H1 (cell line): Measurements from ENCODE around the gene RGS14. TPM values are rescaled to one million over a fixed set of nuclear protein-coding genes. Genes with fewer than 3 reads are reported as not detected.

Experiments used
- CTCF ChIA-PET: fragments of 300-600 bp; sonication (Branson Sonifier 250); formaldehyde crosslinking; loops from one replicate; lab custom pipeline; 2021; ENCODE audit not compliant: partially characterized antibody; lab: Charles Lee
- POLR2A ChIA-PET: fragments of 300-600 bp; sonication (Branson Sonifier 250); formaldehyde crosslinking; loops from one replicate; lab custom pipeline; 2021; ENCODE audit warnings: inconsistent platforms; ENCODE audit not compliant: partially characterized antibody; lab: Charles Lee
- DNase-seq, 2 experiments: peaks; one replicate each; pipeline versions ENCODE4 v3.0.0 to v3.0.0-alpha.2; 2010 to 2022; ENCODE audit warnings: low spot score in 2 of 2, low read depth in 1 of 2, mixed read lengths in 1 of 2
- FAIRE-seq: peaks from 2 replicates; lab custom pipeline; 2011; peaks lifted over from hg19 to GRCh38; lab: Jason Lieb, UNC
- H2AFZ ChIP-seq: 2 replicates; pipeline ENCODE4 v1.8.1; 2012; ENCODE audit warnings: low read length, inconsistent platforms
- H2AK5ac ChIP-seq: 2 replicates; pipeline ENCODE4 v1.6.1; 2013; ENCODE audit warnings: low read depth, low read length
- H2BK120ac ChIP-seq: replicated peaks from 2 replicates; pipeline ENCODE3; 2013; ENCODE audit warnings: low read depth, low read length, inconsistent platforms
- H2BK12ac ChIP-seq: 2 replicates; pipeline ENCODE4 v1.6.1; 2013; ENCODE audit warnings: low read depth, low read length
- H2BK15ac ChIP-seq: 2 replicates; pipeline ENCODE4 v1.6.1; 2013; ENCODE audit warnings: low read length
- H2BK20ac ChIP-seq: 2 replicates; pipeline ENCODE4 v1.6.1; 2013; ENCODE audit warnings: low read length
- H2BK5ac ChIP-seq: 2 replicates; pipeline ENCODE4 v1.6.1; 2013; ENCODE audit warnings: low read depth, low read length
- H3K14ac ChIP-seq: 2 replicates; pipeline ENCODE4 v1.6.1; 2013; ENCODE audit warnings: inconsistent platforms; ENCODE audit not compliant: insufficient read length
- H3K18ac ChIP-seq: 2 replicates; pipeline ENCODE4 v1.6.1; 2013; ENCODE audit warnings: low read length; ENCODE audit errors: extremely low read depth
- H3K23ac ChIP-seq: 2 replicates; pipeline ENCODE4 v1.6.1; 2013; ENCODE audit warnings: inconsistent platforms; ENCODE audit not compliant: insufficient read length
- H3K23me2 ChIP-seq: 2 replicates; pipeline ENCODE4 v1.6.1; 2013; ENCODE audit warnings: low read depth, low read length
- H3K27ac ChIP-seq: 2 replicates; pipeline ENCODE4 v1.6.1; 2011; ENCODE audit warnings: low read depth, low read length, inconsistent platforms
- H3K27me3 ChIP-seq, 4 experiments: replicated peaks in 1 of 4; 1 replicate in 1 of 4; 2 replicates in 3 of 4; pipeline versions ENCODE4 v1.6.1 to v1.8.1; 2011 to 2013; ENCODE audit warnings: low read length in 3 of 4, mild to moderate bottlenecking in 3 of 4, inconsistent platforms in 2 of 4, mixed read lengths in 2 of 4, moderate library complexity in 1 of 4; ENCODE audit not compliant: control insufficient read depth in 3 of 4, insufficient read depth in 3 of 4; ENCODE audit errors: extremely low read depth in 1 of 4
- H3K36me3 ChIP-seq, 4 experiments: 2 replicates each; pipeline versions ENCODE4 v1.6.1 to v1.8.1; 2011 to 2013; ENCODE audit warnings: mild to moderate bottlenecking in 4 of 4, low read length in 3 of 4, moderate library complexity in 2 of 4, control low read depth in 1 of 4, inconsistent platforms in 1 of 4; ENCODE audit not compliant: insufficient read depth in 4 of 4, control insufficient read depth in 2 of 4
- H3K4ac ChIP-seq: replicated peaks from 2 replicates; pipeline ENCODE3; 2013; ENCODE audit warnings: low read length, low read depth, mixed read lengths, inconsistent platforms; ENCODE audit not compliant: insufficient read length
- H3K4me1 ChIP-seq, 4 experiments: replicated peaks in 1 of 4; 1 replicate in 1 of 4; 2 replicates in 3 of 4; pipeline versions ENCODE4 v1.6.1 to v1.8.1; 2011 to 2013; ENCODE audit warnings: low read length in 3 of 4, inconsistent platforms in 2 of 4, mixed read lengths in 1 of 4; ENCODE audit not compliant: insufficient read depth in 4 of 4, control insufficient read depth in 3 of 4
- H3K4me2 ChIP-seq, 2 experiments: 2 replicates each; pipeline versions ENCODE4 v1.6.1 to v1.8.1; 2011 to 2013; ENCODE audit warnings: low read depth in 2 of 2, low read length in 2 of 2, control low read depth in 1 of 2, inconsistent platforms in 1 of 2, mild to moderate bottlenecking in 1 of 2; ENCODE audit not compliant: insufficient read depth in 1 of 2
- H3K4me3 ChIP-seq, 4 experiments: fragments of 200-600, 300-600 bp in 1 of 4; sonication (generic), shearing (Covaris generic), sonication (Bioruptor Twin) in 1 of 4; 2 replicates each; pipeline versions ENCODE4 v1.5.1 to v1.8.1; 2011 to 2016; ENCODE audit warnings: low read length in 4 of 4, low read depth in 3 of 4, control low read depth in 2 of 4, inconsistent platforms in 2 of 4, mild to moderate bottlenecking in 2 of 4, mixed read lengths in 1 of 4, moderate library complexity in 1 of 4; ENCODE audit not compliant: insufficient read depth in 2 of 4; ENCODE audit errors: extremely low read depth in 1 of 4
- H3K56ac ChIP-seq: replicated peaks from 2 replicates; pipeline ENCODE3; 2013; ENCODE audit warnings: low read depth, mild to moderate bottlenecking, mixed read lengths, low read length, inconsistent platforms; ENCODE audit not compliant: insufficient read length
- H3K79me1 ChIP-seq: 2 replicates; pipeline ENCODE4 v1.6.1; 2013; ENCODE audit warnings: low read depth, low read length, control low read depth
- H3K79me2 ChIP-seq, 2 experiments: 2 replicates each; pipeline versions ENCODE4 v1.6.1 to v1.8.1; 2012 to 2013; ENCODE audit warnings: low read length in 2 of 2, mild to moderate bottlenecking in 2 of 2, inconsistent platforms in 1 of 2; ENCODE audit not compliant: insufficient read depth in 2 of 2, control insufficient read depth in 1 of 2
- H3K9ac ChIP-seq, 4 experiments: replicated peaks in 1 of 4; 1 replicate in 1 of 4; 2 replicates in 3 of 4; pipeline versions ENCODE4 v1.6.1 to v1.8.1; 2011 to 2013; ENCODE audit warnings: low read depth in 3 of 4, low read length in 3 of 4, control low read depth in 2 of 4, mild to moderate bottlenecking in 2 of 4, moderate library complexity in 2 of 4, inconsistent platforms in 1 of 4; ENCODE audit errors: extremely low read depth in 1 of 4
- H3K9me3 ChIP-seq, 2 experiments: 2 replicates each; pipeline versions ENCODE4 v1.6.1 to v1.8.1; 2012 to 2013; ENCODE audit warnings: mild to moderate bottlenecking in 2 of 2, moderate library complexity in 2 of 2, control low read depth in 1 of 2, inconsistent platforms in 1 of 2, low read depth in 1 of 2, low read length in 1 of 2, mixed read lengths in 1 of 2; ENCODE audit not compliant: insufficient read depth in 2 of 2
- H4K20me1 ChIP-seq, 2 experiments: replicated peaks in 1 of 2; 2 replicates each; pipeline versions ENCODE3 to v1.8.1; 2011 to 2013; ENCODE audit warnings: inconsistent platforms in 2 of 2, low read length in 2 of 2, mild to moderate bottlenecking in 1 of 2; ENCODE audit not compliant: insufficient read depth in 2 of 2, control insufficient read depth in 1 of 2
- H4K5ac ChIP-seq: 2 replicates; pipeline ENCODE4 v1.6.1; 2013; ENCODE audit warnings: low read length, low read depth, mixed read lengths, inconsistent platforms; ENCODE audit not compliant: insufficient read length
- H4K8ac ChIP-seq: 2 replicates; pipeline ENCODE4 v1.8.0; 2013; ENCODE audit warnings: mild to moderate bottlenecking, moderate library complexity, low read length, inconsistent platforms; ENCODE audit not compliant: insufficient read depth; ENCODE audit errors: extremely low read depth
- H4K91ac ChIP-seq: replicated peaks from 2 replicates; pipeline ENCODE3; 2013; ENCODE audit warnings: low read length, mixed read lengths, inconsistent platforms; ENCODE audit not compliant: insufficient read length
- BRCA1 ChIP-seq: IDR thresholded peaks from 2 replicates; pipeline ENCODE4 v1.6.1; 2012; ENCODE audit warnings: low read depth, low read length, improper control_type of control experiment
- CBX8 ChIP-seq: fragments of 300-800, 300-1000 bp; sonication (generic); IDR thresholded peaks from 2 replicates; pipeline ENCODE4 v1.7.1; 2016; ENCODE audit warnings: low read depth, low read length, borderline replicate concordance
- CHD2 ChIP-seq: IDR thresholded peaks from 2 replicates; pipeline ENCODE4 v1.6.1; 2012; ENCODE audit warnings: low read length, improper control_type of control experiment
- JUND ChIP-seq: IDR thresholded peaks from 2 replicates; pipeline ENCODE4 v1.6.1; 2011; ENCODE audit warnings: mild to moderate bottlenecking, improper control_type of control experiment, low read length
- KDM1A ChIP-seq: fragments of 200-600, 300-600 bp; sonication (generic); IDR thresholded peaks from 2 replicates; pipeline ENCODE4 v1.7.1; 2016; ENCODE audit warnings: mild to moderate bottlenecking, low read length, borderline replicate concordance
- POLR2A ChIP-seq, 2 experiments: IDR thresholded peaks; 1 replicate in 1 of 2; 2 replicates in 1 of 2; pipeline ENCODE4 v1.6.1; 2011; ENCODE audit warnings: low read depth in 2 of 2, low read length in 2 of 2, mild to moderate bottlenecking in 2 of 2; ENCODE audit errors: control extremely low read depth in 1 of 2
- SIN3A ChIP-seq, 2 experiments: IDR thresholded peaks in 1 of 2; conservative IDR thresholded peaks in 1 of 2; 2 replicates each; pipeline ENCODE4 v1.6.1; 2011 to 2012; ENCODE audit warnings: low read length in 2 of 2, improper control_type of control experiment in 1 of 2, low read depth in 1 of 2, mild to moderate bottlenecking in 1 of 2
- SP4 ChIP-seq: IDR thresholded peaks from 2 replicates; pipeline ENCODE4 v1.6.1; 2012; ENCODE audit warnings: low read length, inconsistent platforms
- SRF ChIP-seq: IDR thresholded peaks from 2 replicates; pipeline ENCODE4 v1.6.1; 2011; ENCODE audit warnings: mild to moderate bottlenecking, low read depth, low read length, moderate library complexity
- SUZ12 ChIP-seq: fragments of 200-600 bp; sonication (generic); IDR thresholded peaks from 2 replicates; pipeline ENCODE4 v1.6.1; 2012; ENCODE audit warnings: mild to moderate bottlenecking, inconsistent platforms, low read length, moderate library complexity, mixed read lengths
- TAF7 ChIP-seq: optimal IDR thresholded peaks from 2 replicates; pipeline ENCODE3; 2011; ENCODE audit warnings: low read depth, mild to moderate bottlenecking, inconsistent platforms, low read length, moderate library complexity, borderline replicate concordance
- WGBS, 2 experiments: shearing (Covaris generic) in 1 of 2; methylation state at CpG; one replicate each; pipeline versions ENCODE4 v1.1.6 to v1.1.7; 2013 to 2015; ENCODE audit warnings: low lambda C conversion rate in 2 of 2, mixed read lengths in 2 of 2, inconsistent platforms in 1 of 2, low coverage in 1 of 2, missing lambda C conversion rate in 1 of 2; ENCODE audit not compliant: insufficient replicate concordance in 2 of 2, insufficient coverage in 1 of 2, insufficient read length in 1 of 2; ENCODE audit errors: extremely low coverage in 1 of 2, missing lambda C conversion rate in 1 of 2; 5-methylcytosine and 5-hydroxymethylcytosine counted together
- polyA plus RNA-seq, 7 experiments: library from polyadenylated mRNA; depleted of rRNA in 3 of 7; stranded (reverse) in 5 of 7; unstranded in 2 of 7; fragments of >200 nt in 5 of 7; fragments of 200-250 nt in 2 of 7; gene quantifications; 1 replicate in 5 of 7; 2 replicates in 1 of 7; 4 replicates in 1 of 7; pipeline versions ENCODE4 v1.2.1 to v1.2.3, GENCODE V29; 2011 to 2013; ENCODE audit warnings: missing spikeins in 2 of 7, mixed read lengths in 2 of 7
- total RNA-seq: library from RNA; stranded (reverse); fragmentation: NEBNext Ultra II Directional; extraction: Animal tissue kit (Norgen Biotek cat#: 25700); gene quantifications from 2 replicates; pipeline ENCODE4 v1.2.1, GENCODE V29; 2021

Gene RGS14
- total and polyA plus RNA-seq, 2 of the 8 experiments (the other 6 are each of a cell fraction or from before 2014, with no cell fraction given): 24.4 to 46.1 TPM

- no peak overlapping the region for H3K56ac ChIP-seq
- H2BK20ac ChIP-seq: no peak overlapping the region
- no peak overlapping the region for H4K5ac ChIP-seq
- H3K18ac ChIP-seq: no peak overlapping the region
- peaks cover 5 to 15% of the 10 kb centered on the region in 2 experiments for H4K20me1 ChIP-seq
- FAIRE-seq: no peak
- no peak overlapping the region for H3K23ac ChIP-seq
- no peak overlapping the region for H4K91ac ChIP-seq
- no peak overlapping the region for H3K27ac ChIP-seq
- H3K36me3 ChIP-seq: peaks cover 3 to 19% (median 13%) of the 10 kb centered on the region in 4 experiments; a peak in 6 of 8 replicates
- no peak overlapping the region for H3K4ac ChIP-seq
- no peak overlapping the region for H2AFZ ChIP-seq
- H2BK120ac ChIP-seq: no peak overlapping the region
- H2BK15ac ChIP-seq: no peak overlapping the region
- no peak overlapping the region for H2BK5ac ChIP-seq
- H3K14ac ChIP-seq: no peak overlapping the region
- H2AK5ac ChIP-seq: no peak overlapping the region
- H3K79me2 ChIP-seq: peaks cover 10 to 19% of the 10 kb centered on the region in 2 experiments
- no peak overlapping the region for H4K8ac ChIP-seq
- H3K4me2 ChIP-seq: no peak overlapping the region
- TF ChIP-seq SUZ12: no peak
- no peak for TF ChIP-seq CHD2
- TF ChIP-seq SIN3A (conservative IDR thresholded peaks at IDR 0.05 in 1 of 2, IDR thresholded peaks at IDR 0.05 in 1 of 2; ENCODE audit: low read depth in 1 of 2, low read length in 2 of 2): no peak
- no peak for TF ChIP-seq SP4
- no peak for TF ChIP-seq JUND
- no peak for TF ChIP-seq KDM1A
- TF ChIP-seq POLR2A (IDR thresholded peaks at IDR 0.05; ENCODE audit: control extremely low read depth in 1 of 2, low read depth in 2 of 2, low read length in 2 of 2): no peak
- TF ChIP-seq TAF7: no peak
- no peak for TF ChIP-seq CBX8
- TF ChIP-seq SRF: no peak
- no peak for TF ChIP-seq BRCA1
- peaks cover 0 to 23% (median 18%) of the 10 kb centered on the region in 4 experiments; a peak in 6 of 7 replicates for H3K4me1 ChIP-seq
- DNase-seq: no peak
- H2BK12ac ChIP-seq: no peak overlapping the region
- CTCF ChIA-PET: interaction anchor here (0.6 to 16.6 kb wide), 34 partner anchors 10 to 421 kb away, joined by 3 to 251 read pairs (median 6); partner anchors contain the start of genes LMAN2, PRR7 and SLC34A1
- H3K9ac ChIP-seq: no peak overlapping the region
- H3K27me3 ChIP-seq: no peaks in the 10 kb centered on the region
- peaks cover 17% of the 10 kb centered on the region for H3K23me2 ChIP-seq
- no peak overlapping the region for H3K4me3 ChIP-seq
- POLR2A ChIA-PET: interaction anchor here (0.9 to 2.8 kb wide), 4 partner anchors 12 to 192 kb away, joined by 3 to 15 read pairs (median 6); no protein-coding TSS in a partner anchor
- H3K9me3 ChIP-seq: no peaks in the 10 kb centered on the region
- 84% methylated on average over 11 of the region's 11 CpGs; no CpG with 5 or more reads in 1 of the 2 experiments for WGBS, 2 experiments
- peaks cover 9% of the 10 kb centered on the region for H3K79me1 ChIP-seq
Observed at GRCh38 chr5:177308740-177309139, 49.0 kb upstream of the RGS14 start.
